ENCODE results near the gene CBLIF. TPM values are rescaled to one million over a fixed set of nuclear protein-coding genes. Genes with fewer than 3 reads are reported as not detected.

The CBLIF gene
- total RNA-seq, 2 experiments from 2014 or later: not detected

DNA sequence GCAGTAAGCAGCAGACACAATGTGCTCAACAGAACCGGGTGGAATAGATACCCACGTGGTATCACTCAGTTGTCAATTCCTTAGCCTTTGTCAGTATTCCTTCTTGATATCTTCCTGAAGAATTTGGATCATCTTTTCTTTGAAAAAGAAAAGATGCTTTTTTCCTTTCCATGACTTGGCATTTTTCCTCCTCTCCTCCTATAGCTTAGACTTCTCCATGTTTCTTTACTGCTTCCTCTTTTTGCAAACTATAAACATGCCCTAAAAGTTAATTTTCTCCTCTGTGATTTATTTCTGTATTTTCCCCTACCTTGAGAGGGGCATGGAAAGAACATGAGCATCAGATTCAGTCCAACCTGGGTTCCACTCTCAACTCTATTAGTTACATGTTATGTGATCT is 11.7 kb downstream of the CBLIF start:
- intact Hi-C loops (cut with DNase I, micrococcal nuclease): no loop called here
- POLR2A ChIA-PET: no interaction called here
- TF ChIP-seq, protein P1, sequence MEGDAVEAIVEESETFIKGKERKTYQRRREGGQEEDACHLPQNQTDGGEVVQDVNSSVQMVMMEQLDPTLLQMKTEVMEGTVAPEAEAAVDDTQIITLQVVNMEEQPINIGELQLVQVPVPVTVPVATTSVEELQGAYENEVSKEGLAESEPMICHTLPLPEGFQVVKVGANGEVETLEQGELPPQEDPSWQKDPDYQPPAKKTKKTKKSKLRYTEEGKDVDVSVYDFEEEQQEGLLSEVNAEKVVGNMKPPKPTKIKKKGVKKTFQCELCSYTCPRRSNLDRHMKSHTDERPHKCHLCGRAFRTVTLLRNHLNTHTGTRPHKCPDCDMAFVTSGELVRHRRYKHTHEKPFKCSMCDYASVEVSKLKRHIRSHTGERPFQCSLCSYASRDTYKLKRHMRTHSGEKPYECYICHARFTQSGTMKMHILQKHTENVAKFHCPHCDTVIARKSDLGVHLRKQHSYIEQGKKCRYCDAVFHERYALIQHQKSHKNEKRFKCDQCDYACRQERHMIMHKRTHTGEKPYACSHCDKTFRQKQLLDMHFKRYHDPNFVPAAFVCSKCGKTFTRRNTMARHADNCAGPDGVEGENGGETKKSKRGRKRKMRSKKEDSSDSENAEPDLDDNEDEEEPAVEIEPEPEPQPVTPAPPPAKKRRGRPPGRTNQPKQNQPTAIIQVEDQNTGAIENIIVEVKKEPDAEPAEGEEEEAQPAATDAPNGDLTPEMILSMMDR (IDR thresholded peaks at IDR 0.05): no peak
- ATAC-seq (ENCODE audit: poor library complexity) (no peak), DNase-seq (no peak)
- no peaks in the 10 kb centered on the region for H3K4me1 ChIP-seq (ENCODE audit: insufficient read depth, low read length)
- peaks cover 22% of the 10 kb centered on the region for H3K27me3 Mint-ChIP-seq
- no peaks in the 10 kb centered on the region for H3K9me3 Mint-ChIP-seq
- no peak overlapping the region for H3K27ac ChIP-seq (ENCODE audit: low read depth in 1 of 2, low read length in 2 of 2)
- H3K4me3 Mint-ChIP-seq: no peak overlapping the region
- no peaks in the 10 kb centered on the region for H3K36me3 Mint-ChIP-seq (ENCODE audit: low read depth)
- H3K9me3 ChIP-seq (ENCODE audit: control insufficient read depth in 1 of 2, insufficient read depth in 1 of 2, low read length in 2 of 2): no peaks in the 10 kb centered on the region
- CTCF ChIA-PET: interaction anchor here (1.3 kb wide), 1 partner anchor 8 kb away, joined by 3 read pairs; no protein-coding TSS in a partner anchor
- no peaks in the 10 kb centered on the region for H3K4me1 Mint-ChIP-seq (ENCODE audit: low read depth)
- H3K27me3 ChIP-seq (ENCODE audit: control insufficient read depth in 1 of 2, insufficient read depth in 2 of 2, low read length in 2 of 2): no peaks in the 10 kb centered on the region
- no peak overlapping the region for H3K27ac Mint-ChIP-seq
- H3K36me3 ChIP-seq (ENCODE audit: insufficient read depth, low read length): no peaks in the 10 kb centered on the region
- no peak overlapping the region for H3K4me3 ChIP-seq (ENCODE audit: low read length)

DNA sequence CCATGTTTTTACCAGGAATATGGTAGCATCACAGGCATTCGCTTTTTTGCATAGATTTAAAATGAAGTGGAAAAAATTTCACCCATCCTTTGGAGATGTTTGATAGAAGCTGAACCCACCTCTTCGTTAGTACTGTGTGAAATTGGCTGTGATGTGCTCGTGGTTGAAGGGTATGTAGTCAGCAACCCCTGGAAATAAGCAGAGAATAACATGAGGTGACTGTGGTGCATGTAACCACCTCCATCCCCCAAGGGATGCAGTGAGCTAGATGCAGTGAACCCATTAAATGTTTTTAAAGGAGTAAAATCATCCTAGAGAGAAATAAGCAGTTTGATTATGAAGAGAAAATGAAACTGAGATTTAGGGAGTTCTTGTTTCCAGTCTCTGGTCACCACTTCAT is 15.9 kb downstream of the CBLIF start:
- H3K27ac Mint-ChIP-seq: no peak overlapping the region
- TF ChIP-seq, protein P1 (IDR thresholded peaks at IDR 0.05): no peak
- no peaks in the 10 kb centered on the region for H3K4me1 ChIP-seq (ENCODE audit: insufficient read depth, low read length)
- no peaks in the 10 kb centered on the region for H3K36me3 ChIP-seq (ENCODE audit: insufficient read depth, low read length)
- H3K36me3 Mint-ChIP-seq (ENCODE audit: low read depth): no peaks in the 10 kb centered on the region
- H3K4me3 ChIP-seq (ENCODE audit: low read length): no peak overlapping the region
- intact Hi-C loops (cut with DNase I, micrococcal nuclease): no loop called here
- H3K4me3 Mint-ChIP-seq: no peak overlapping the region
- no peaks in the 10 kb centered on the region for H3K9me3 ChIP-seq (ENCODE audit: control insufficient read depth in 1 of 2, insufficient read depth in 1 of 2, low read length in 2 of 2)
- H3K9me3 Mint-ChIP-seq: no peaks in the 10 kb centered on the region
- H3K27ac ChIP-seq (ENCODE audit: low read depth in 1 of 2, low read length in 2 of 2): no peak overlapping the region
- ATAC-seq (ENCODE audit: poor library complexity) (no peak), DNase-seq (no peak)
- ChIA-PET CTCF (no interaction called here), POLR2A (no interaction called here)
- peaks cover 4% of the 10 kb centered on the region for H3K27me3 Mint-ChIP-seq
- no peaks in the 10 kb centered on the region for H3K4me1 Mint-ChIP-seq (ENCODE audit: low read depth)
- no peaks in the 10 kb centered on the region for H3K27me3 ChIP-seq (ENCODE audit: control insufficient read depth in 1 of 2, insufficient read depth in 2 of 2, low read length in 2 of 2)

DNA sequence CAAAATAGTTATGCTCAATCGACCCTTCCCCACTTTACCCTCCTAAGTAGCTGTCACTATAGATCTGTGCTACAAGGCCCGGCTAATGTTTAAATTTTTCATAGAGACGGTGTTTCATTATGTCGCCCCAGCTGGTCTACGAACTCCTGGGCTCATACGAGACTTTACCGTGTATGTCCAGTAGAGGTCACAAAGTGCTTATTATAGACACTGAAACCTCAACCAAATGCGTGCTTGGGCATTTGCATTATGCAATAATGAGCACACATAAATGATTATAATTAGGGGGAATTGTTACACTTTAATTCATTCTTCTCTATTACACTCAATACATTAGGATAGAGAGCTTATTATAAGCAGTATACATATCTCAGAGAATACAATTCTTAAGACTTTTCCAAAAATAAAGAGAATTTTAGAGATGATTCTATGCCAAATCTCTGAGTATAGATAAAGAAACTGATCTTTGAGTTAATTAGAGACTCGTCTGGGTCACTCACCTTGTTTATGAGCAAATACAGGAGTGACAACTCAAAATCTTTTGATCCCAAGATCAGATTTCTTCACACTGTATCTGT is 22.2 kb downstream of the CBLIF start:
- Histone ChIP-seq H3K9me3 (ENCODE audit: control insufficient read depth in 1 of 2, insufficient read depth in 1 of 2, low read length in 2 of 2) (no peaks in the 10 kb centered on the region), H3K36me3 (ENCODE audit: insufficient read depth, low read length) (no peaks in the 10 kb centered on the region), H3K27ac (ENCODE audit: low read depth in 1 of 2, low read length in 2 of 2) (no peak overlapping the region), H3K27me3 (ENCODE audit: control insufficient read depth in 1 of 2, insufficient read depth in 2 of 2, low read length in 2 of 2) (no peaks in the 10 kb centered on the region), H3K4me1 (ENCODE audit: insufficient read depth, low read length) (peaks cover 8% of the 10 kb centered on the region), H3K4me3 (ENCODE audit: low read length) (no peak overlapping the region)
- peak; percentile 57 for ATAC-seq (ENCODE audit: poor library complexity)
- Mint-ChIP-seq H3K9me3 (no peaks in the 10 kb centered on the region), H3K4me1 (ENCODE audit: low read depth) (peaks cover 10% of the 10 kb centered on the region), H3K27me3 (peaks cover 4% of the 10 kb centered on the region), H3K36me3 (ENCODE audit: low read depth) (no peaks in the 10 kb centered on the region), H3K27ac (no peak overlapping the region), H3K4me3 (no peak overlapping the region)
- DNase-seq: peak in 5 of 14 experiments; percentile 2 to 69 (median 57)
- POLR2A ChIA-PET: no interaction called here
- CTCF ChIA-PET: interaction anchor here (0.6 to 1.2 kb wide), 3 partner anchors 9 to 37 kb away, joined by 3 to 4 read pairs (median 4); partner anchors contain the start of gene MRPL16
- intact Hi-C loops (cut with DNase I, micrococcal nuclease): loop anchor here (1.0 to 5.0 kb wide), 5 partner anchors 308 to 430 kb away; no protein-coding TSS in a partner anchor
- TF ChIP-seq, protein P1 (IDR thresholded peaks at IDR 0.05): peak; percentile 49
